Small intestine (tissue), 7 donors: Measurements from ENCODE around the gene PXDN. TPM values are rescaled to one million over a fixed set of nuclear protein-coding genes. Genes with fewer than 3 reads are reported as not detected.

Experiments used
- DNase-seq, 2 donors: peaks; one replicate each; pipeline versions ENCODE4 v3.0.0 to v3.0.0-alpha.2; 2013
- FAIRE-seq: peaks from 2 replicates; lab custom pipeline; 2012; peaks lifted over from hg19 to GRCh38; lab: Jason Lieb, UNC
- H3K27ac ChIP-seq, 3 donors: one replicate each; pipeline ENCODE4 v1.5.1; 2013; ENCODE audit warnings: low read length in 2 of 3, mild to moderate bottlenecking in 2 of 3, control low read depth in 1 of 3, inconsistent platforms in 1 of 3, low read depth in 1 of 3, moderate library complexity in 1 of 3
- H3K27me3 ChIP-seq, 3 donors: one replicate each; pipeline ENCODE4 v1.6.1; 2013; ENCODE audit warnings: low read length in 3 of 3, inconsistent platforms in 1 of 3; ENCODE audit not compliant: control insufficient read depth in 3 of 3, insufficient read depth in 3 of 3
- H3K36me3 ChIP-seq, 3 donors: one replicate each; pipeline ENCODE4 v1.6.1; 2013; ENCODE audit warnings: low read length in 3 of 3, inconsistent platforms in 1 of 3, low read depth in 1 of 3, mild to moderate bottlenecking in 1 of 3, moderate library complexity in 1 of 3; ENCODE audit not compliant: control insufficient read depth in 3 of 3, insufficient read depth in 2 of 3
- H3K4me1 ChIP-seq, 3 donors: one replicate each; pipeline ENCODE4 v1.6.1; 2013; ENCODE audit warnings: low read length in 2 of 3, inconsistent platforms in 1 of 3, low read depth in 1 of 3, mild to moderate bottlenecking in 1 of 3, moderate library complexity in 1 of 3; ENCODE audit not compliant: control insufficient read depth in 3 of 3, insufficient read depth in 2 of 3
- H3K4me3 ChIP-seq, 3 donors: one replicate each; pipeline ENCODE4 v1.5.1; 2013; ENCODE audit warnings: low read length in 3 of 3, control low read depth in 1 of 3, inconsistent platforms in 1 of 3, low read depth in 1 of 3, mild to moderate bottlenecking in 1 of 3, moderate library complexity in 1 of 3
- H3K9me3 ChIP-seq, 2 donors: one replicate each; pipeline ENCODE4 v1.6.1; 2013; ENCODE audit warnings: low read depth in 1 of 2, low read length in 1 of 2; ENCODE audit not compliant: control insufficient read depth in 2 of 2, insufficient read depth in 1 of 2
- WGBS, 3 donors: extraction: QIAGEN DNeasy Blood & Tissue Kit; methylation state at CpG; one replicate each; pipeline ENCODE4 v1.1.7; 2013; 5-methylcytosine and 5-hydroxymethylcytosine counted together
- polyA plus RNA-seq, 4 donors: library from polyadenylated mRNA; stranded (reverse) in 3 of 4; unstranded in 1 of 4; fragments of 200-250 nt in 3 of 4; fragments of 120-200 nt in 1 of 4; gene quantifications; one replicate each; pipeline versions ENCODE4 v1.2.1 to v1.2.3, GENCODE V29; 2013
- donor health status: healthy with polysubstance abuse.
- donor health status: control.
- donor health status: control.
- donor health status: Bipolar disorder and iron deficiency.
- donor health status: healthy.

Gene PXDN
- polyA plus RNA-seq, 4 donors: 0.81 to 38.9 (median 6.6) TPM

DNA sequence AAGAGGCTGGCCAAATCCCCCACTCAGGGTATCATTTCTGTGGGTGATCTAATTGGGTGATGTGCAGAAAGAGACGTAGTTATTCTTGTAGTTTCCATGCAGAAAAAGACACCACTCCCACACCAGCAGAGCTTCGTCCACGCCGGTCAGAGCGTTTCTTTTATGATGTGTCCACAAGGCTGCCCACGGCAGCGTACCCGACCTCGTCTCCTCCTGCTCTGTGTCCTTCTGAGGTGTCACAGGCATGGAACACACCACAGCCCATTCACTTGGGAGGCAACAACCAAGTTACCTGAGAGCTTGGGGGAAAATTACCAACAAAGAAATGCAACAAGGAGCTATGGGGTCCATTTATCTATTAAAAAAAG is 131.3 kb downstream of the PXDN start:
- no peak for FAIRE-seq
- no peaks in the 10 kb centered on the region for H3K27me3 ChIP-seq
- DNase-seq: no peak
- no peaks in the 10 kb centered on the region for H3K9me3 ChIP-seq
- WGBS, 3 donors: 89 to 93% (median 92%) methylated on average over 9 of the region's 9 CpGs
- H3K4me3 ChIP-seq: no peak overlapping the region
- H3K27ac ChIP-seq: no peak overlapping the region
- H3K4me1 ChIP-seq: peaks cover 0 to 9% (median 0%) of the 10 kb centered on the region in 3 donors
- no peaks in the 10 kb centered on the region for H3K36me3 ChIP-seq

DNA sequence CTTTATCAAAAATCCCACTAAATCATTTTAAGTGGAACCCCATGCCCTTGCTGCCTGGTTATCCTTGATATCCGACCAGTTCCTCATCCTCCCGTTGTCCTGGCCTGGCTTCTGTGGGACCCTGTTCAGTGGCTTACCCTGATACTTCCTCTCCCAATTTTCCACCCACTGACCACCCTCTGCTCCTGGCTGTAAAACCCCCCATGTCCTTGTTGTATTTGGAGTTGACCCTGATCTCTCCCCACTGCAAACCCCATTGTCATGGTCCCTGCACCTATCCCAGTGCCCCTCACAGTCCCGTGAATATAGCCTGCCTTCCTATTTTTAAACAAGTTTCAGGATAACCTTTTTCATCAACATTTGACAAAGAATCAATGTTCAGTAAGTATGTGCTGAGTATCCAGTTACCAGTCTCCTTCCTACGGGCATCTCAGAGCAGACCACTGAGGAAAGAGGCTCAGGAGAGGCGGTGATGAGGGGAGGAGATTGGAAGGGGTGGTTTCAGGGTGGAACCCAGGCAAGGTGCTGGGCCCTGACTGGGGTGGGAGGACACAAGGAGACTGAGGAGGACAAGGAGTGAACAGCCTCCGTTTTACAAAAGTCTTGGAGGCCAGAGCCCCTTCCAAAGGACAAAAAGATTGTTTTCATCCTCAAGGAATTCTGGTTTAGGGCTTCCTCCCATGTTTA is 131.8 kb downstream of the PXDN start:
- WGBS, 3 donors: 82 to 86% (median 83%) methylated on average over 6 of the region's 6 CpGs
- H3K27me3 ChIP-seq: no peaks in the 10 kb centered on the region
- no peak overlapping the region for H3K27ac ChIP-seq
- DNase-seq (no peak), FAIRE-seq (no peak)
- peaks cover 0 to 4% (median 0%) of the 10 kb centered on the region in 3 donors for H3K4me1 ChIP-seq
- no peaks in the 10 kb centered on the region for H3K36me3 ChIP-seq
- no peaks in the 10 kb centered on the region for H3K9me3 ChIP-seq
- no peak overlapping the region for H3K4me3 ChIP-seq

- Histone ChIP-seq H3K4me1 (no peaks in the 10 kb centered on the region), H3K27me3 (no peaks in the 10 kb centered on the region), H3K4me3 (no peak overlapping the region), H3K36me3 (no peaks in the 10 kb centered on the region), H3K9me3 (no peaks in the 10 kb centered on the region), H3K27ac (no peak overlapping the region)
- DNase-seq: no peak
- 77 to 88% (median 78%) methylated on average over 7 to 8 of the region's 8 CpGs for WGBS, 3 donors
- no peak for FAIRE-seq
These were observed 132.4 kb downstream of the PXDN start for GRCh38 chr2:1611886-1612285.

- H3K4me1 ChIP-seq: peaks cover 0 to 12% (median 0%) of the 10 kb centered on the region in 3 donors
- H3K36me3 ChIP-seq: no peaks in the 10 kb centered on the region
- FAIRE-seq (no peak), DNase-seq (no peak)
- 82 to 97% (median 91%) methylated on average over 16 to 18 of the region's 18 CpGs for WGBS, 3 donors
- H3K27ac ChIP-seq: no peak overlapping the region
- no peaks in the 10 kb centered on the region for H3K9me3 ChIP-seq
- no peak overlapping the region for H3K4me3 ChIP-seq
- H3K27me3 ChIP-seq: no peaks in the 10 kb centered on the region
These were observed 134.2 kb downstream of the PXDN start for GRCh38 chr2:1610096-1610485.

DNA sequence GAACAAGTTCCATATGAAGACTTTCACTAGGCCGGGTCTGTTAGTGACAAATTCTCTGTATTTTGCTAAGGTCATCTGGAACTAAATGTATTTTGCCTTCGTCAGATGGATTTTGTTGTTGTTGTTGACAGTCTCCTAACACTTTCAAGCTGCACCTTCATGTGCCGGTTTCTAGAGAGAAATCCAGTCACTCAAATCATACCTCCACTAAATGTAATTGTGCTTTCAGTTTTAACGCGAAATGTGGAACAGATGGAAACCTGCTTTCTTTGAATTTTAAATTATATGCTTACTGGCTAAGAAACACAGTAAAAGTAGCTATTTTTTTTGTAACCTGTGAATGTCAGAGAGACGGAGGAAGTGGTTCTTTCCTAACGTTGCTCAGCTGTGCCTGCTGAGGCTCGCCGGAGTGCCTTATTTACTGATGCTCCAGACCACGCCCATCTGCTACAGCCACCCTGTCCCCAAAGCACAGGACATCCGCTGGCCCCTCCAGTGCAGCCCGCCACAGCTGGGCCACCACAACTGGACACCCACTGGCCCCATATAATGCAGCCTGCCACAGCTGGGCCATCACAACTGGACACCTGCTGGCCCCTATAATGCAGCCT is 134.7 kb downstream of the PXDN start:
- FAIRE-seq: no peak
- H3K27me3 ChIP-seq: peaks cover 0 to 4% (median 0%) of the 10 kb centered on the region in 3 donors
- H3K4me1 ChIP-seq: peaks cover 0 to 12% (median 0%) of the 10 kb centered on the region in 3 donors
- WGBS, 3 donors: 64 to 72% (median 68%) methylated on average over 12 of the region's 12 CpGs
- H3K9me3 ChIP-seq: no peaks in the 10 kb centered on the region
- no peaks in the 10 kb centered on the region for H3K36me3 ChIP-seq
- H3K4me3 ChIP-seq: no peak overlapping the region
- no peak overlapping the region for H3K27ac ChIP-seq
- DNase-seq: no peak

DNA sequence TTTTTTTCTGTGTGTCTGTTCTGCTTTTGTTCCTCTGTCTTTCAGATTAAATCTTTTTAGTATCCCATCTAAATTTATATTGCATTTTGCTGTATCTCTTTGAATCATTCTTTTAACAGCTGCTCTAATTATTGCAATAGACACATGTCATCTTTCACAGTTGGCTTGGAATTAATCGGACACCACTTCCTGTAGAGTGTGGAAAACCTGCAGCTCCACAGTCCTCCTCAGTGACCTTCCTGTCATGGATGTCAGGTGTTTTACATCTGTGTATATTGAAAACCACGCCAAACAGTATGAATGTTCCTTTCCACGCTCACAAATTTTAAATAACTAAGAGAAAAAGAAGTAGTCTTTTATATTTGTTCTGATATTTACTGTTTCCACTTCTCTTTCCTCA is 135.3 kb downstream of the PXDN start:
- no peak for FAIRE-seq
- Histone ChIP-seq H3K4me1 (peaks cover 0 to 12% (median 0%) of the 10 kb centered on the region in 3 donors), H3K27ac (no peak overlapping the region), H3K36me3 (no peaks in the 10 kb centered on the region), H3K4me3 (no peak overlapping the region), H3K9me3 (no peaks in the 10 kb centered on the region), H3K27me3 (peaks cover 0 to 4% (median 0%) of the 10 kb centered on the region in 3 donors)
- DNase-seq: no peak
- 63 to 76% (median 70%) methylated on average over 3 of the region's 3 CpGs for WGBS, 3 donors

GRCh38 chr2:1607971-1608688 is 136.2 kb downstream of the PXDN start:
- 72 to 84% (median 77%) methylated on average over 11 of the region's 11 CpGs for WGBS, 3 donors
- H3K27ac ChIP-seq: no peak overlapping the region
- H3K4me1 ChIP-seq: peaks cover 0 to 12% (median 0%) of the 10 kb centered on the region in 3 donors
- H3K9me3 ChIP-seq: no peaks in the 10 kb centered on the region
- DNase-seq (no peak), FAIRE-seq (no peak)
- no peak overlapping the region for H3K4me3 ChIP-seq
- H3K27me3 ChIP-seq: peaks cover 0 to 4% (median 0%) of the 10 kb centered on the region in 3 donors
- no peaks in the 10 kb centered on the region for H3K36me3 ChIP-seq

GRCh38 chr2:1607236-1607920 is 136.9 kb downstream of the PXDN start:
- H3K4me3 ChIP-seq: no peak overlapping the region
- peaks cover 0 to 12% (median 0%) of the 10 kb centered on the region in 3 donors for H3K4me1 ChIP-seq
- H3K36me3 ChIP-seq: no peaks in the 10 kb centered on the region
- peaks cover 0 to 4% (median 0%) of the 10 kb centered on the region in 3 donors for H3K27me3 ChIP-seq
- no peak for FAIRE-seq
- DNase-seq: no peak
- no peaks in the 10 kb centered on the region for H3K9me3 ChIP-seq
- no peak overlapping the region for H3K27ac ChIP-seq
- 78 to 84% (median 83%) methylated on average over 7 of the region's 7 CpGs for WGBS, 3 donors
